HL-60 (cell line): ENCODE measurements around the gene PDE4C.

Source experiments
- CTCF ChIP-seq: IDR thresholded peaks from one replicate; pipeline ENCODE4 v1.5.1; 2011; ENCODE audit warnings: low read length, control low read depth, inconsistent platforms; ENCODE audit not compliant: insufficient read depth
- GABPA ChIP-seq: IDR thresholded peaks from 2 replicates; pipeline ENCODE4 v1.6.1; 2012; ENCODE audit warnings: low read depth
- POLR2AphosphoS5 ChIP-seq: IDR thresholded peaks from 2 replicates; pipeline ENCODE4 v1.6.1; 2012; ENCODE audit warnings: low read depth
- SPI1 ChIP-seq: IDR thresholded peaks from 2 replicates; pipeline ENCODE4 v1.6.1; 2012; ENCODE audit warnings: low read depth, mild to moderate bottlenecking, borderline replicate concordance

GRCh38 chr19:18251587-18252369, 25.5 kb upstream of the PDE4C start:
- TF ChIP-seq CTCF (peak; percentile 91), POLR2AphosphoS5 (no peak), GABPA (no peak), SPI1 (no peak)
